ENCODE measurements around the gene PARD3. TPM values are rescaled to one million over a fixed set of nuclear protein-coding genes. Genes with fewer than 3 reads are reported as not detected.
"Not testable (repeated sequence)": the region's sequence is repeated elsewhere in the genome, so short reads cannot be mapped to it uniquely, and the experiment has no call there.

The PARD3 gene
- total RNA-seq, 4 donors from 2014 or later, result 39.2 to 124 (median 48.0) TPM

DNA sequence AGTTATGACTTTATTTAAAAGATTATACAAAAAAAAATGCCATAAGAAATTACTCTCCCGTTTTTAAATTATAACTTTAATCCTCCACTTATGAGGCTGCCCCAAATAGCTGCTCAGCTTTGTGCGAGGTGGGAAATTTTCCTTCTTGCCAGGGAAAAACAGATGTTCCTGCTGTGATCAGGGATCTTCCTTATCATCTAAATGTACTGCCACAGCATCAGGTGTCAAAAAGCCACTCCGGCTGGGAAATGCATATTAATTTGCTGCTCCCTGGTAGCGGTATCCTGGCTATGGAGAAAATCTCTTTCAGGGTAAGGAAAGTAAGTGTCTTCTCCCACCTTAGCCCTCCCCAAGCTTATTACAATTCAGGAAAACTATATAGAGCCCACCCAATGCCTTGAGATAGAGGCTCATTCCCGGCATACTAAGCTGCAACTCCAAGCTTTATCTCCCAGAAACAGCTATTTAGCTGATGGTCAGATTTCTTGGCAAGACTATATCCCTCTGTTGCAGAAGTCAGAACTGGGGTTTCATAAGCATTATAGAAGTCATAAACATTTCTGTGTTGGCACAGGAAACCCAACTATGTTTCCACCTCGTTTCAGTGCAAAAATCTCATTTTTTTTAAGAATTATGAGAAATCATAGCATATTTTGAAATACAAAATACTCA, 360.4 kb downstream of the PARD3 start:
- H3K27ac ChIP-seq, result no peak overlapping the region
- no peak for DNase-seq
- H3K9me3 ChIP-seq, result no peaks in the 10 kb centered on the region
- TF ChIP-seq, protein P1, sequence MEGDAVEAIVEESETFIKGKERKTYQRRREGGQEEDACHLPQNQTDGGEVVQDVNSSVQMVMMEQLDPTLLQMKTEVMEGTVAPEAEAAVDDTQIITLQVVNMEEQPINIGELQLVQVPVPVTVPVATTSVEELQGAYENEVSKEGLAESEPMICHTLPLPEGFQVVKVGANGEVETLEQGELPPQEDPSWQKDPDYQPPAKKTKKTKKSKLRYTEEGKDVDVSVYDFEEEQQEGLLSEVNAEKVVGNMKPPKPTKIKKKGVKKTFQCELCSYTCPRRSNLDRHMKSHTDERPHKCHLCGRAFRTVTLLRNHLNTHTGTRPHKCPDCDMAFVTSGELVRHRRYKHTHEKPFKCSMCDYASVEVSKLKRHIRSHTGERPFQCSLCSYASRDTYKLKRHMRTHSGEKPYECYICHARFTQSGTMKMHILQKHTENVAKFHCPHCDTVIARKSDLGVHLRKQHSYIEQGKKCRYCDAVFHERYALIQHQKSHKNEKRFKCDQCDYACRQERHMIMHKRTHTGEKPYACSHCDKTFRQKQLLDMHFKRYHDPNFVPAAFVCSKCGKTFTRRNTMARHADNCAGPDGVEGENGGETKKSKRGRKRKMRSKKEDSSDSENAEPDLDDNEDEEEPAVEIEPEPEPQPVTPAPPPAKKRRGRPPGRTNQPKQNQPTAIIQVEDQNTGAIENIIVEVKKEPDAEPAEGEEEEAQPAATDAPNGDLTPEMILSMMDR (IDR thresholded peaks at IDR 0.05), result no peak
- TF ChIP-seq POLR2A (IDR thresholded peaks at IDR 0.05), result no peak
- H3K27me3 ChIP-seq, result no peaks in the 10 kb centered on the region
- no peaks in the 10 kb centered on the region for H3K36me3 ChIP-seq
- H3K4me1 ChIP-seq, result no peaks in the 10 kb centered on the region
- H3K4me3 ChIP-seq, result no peak overlapping the region

DNA sequence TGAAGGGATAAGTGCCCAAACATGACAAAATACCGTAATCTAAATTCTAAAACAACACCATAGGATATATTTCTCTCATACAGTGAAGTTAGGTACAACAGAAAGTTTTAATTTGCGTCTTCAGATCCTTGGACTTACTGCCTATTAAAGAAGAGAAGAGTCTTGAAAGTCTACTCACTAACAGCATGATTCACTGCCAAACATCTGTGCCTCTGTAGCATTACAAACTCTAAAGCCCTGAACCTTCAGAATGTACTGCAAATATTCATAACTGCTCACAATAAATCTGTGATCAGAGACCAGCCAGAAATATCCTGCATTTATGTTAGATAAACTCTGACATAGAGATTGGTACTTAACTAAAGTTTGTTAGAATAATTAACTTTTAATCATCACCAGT, 365.3 kb downstream of the PARD3 start:
- Histone ChIP-seq H3K36me3 (no peaks in the 10 kb centered on the region), H3K27me3 (no peaks in the 10 kb centered on the region), H3K9me3 (no peaks in the 10 kb centered on the region), H3K27ac (no peak overlapping the region), H3K4me3 (no peak overlapping the region), H3K4me1 (peaks cover 0 to 6% (median 0%) of the 10 kb centered on the region in 4 donors)
- DNase-seq, result no peak
- TF ChIP-seq, protein P1 (IDR thresholded peaks at IDR 0.05), result no peak
- no peak for TF ChIP-seq POLR2A (IDR thresholded peaks at IDR 0.05)

DNA sequence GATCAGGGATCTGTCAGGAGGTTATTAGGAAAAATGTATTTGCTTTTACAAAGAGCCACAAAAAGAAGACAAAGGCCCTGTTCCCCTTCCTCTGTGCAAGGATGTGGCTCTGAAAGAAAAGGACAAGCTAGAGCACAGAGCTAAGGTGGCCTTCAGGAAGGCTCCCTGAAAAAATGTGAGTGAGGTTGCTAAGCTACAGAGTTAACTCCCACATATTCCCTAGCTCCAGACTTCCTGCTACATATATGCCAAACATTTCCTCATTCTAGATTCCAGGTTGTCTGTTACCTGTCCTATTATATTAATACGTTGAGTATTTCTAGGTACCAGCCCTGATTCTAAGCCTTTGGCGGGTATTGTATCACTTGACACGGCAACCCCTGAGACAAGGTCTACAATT, 369.0 kb downstream of the PARD3 start:
- Histone ChIP-seq H3K36me3 (no peaks in the 10 kb centered on the region), H3K27ac (no peak overlapping the region), H3K4me1 (peaks cover 0 to 6% (median 0%) of the 10 kb centered on the region in 4 donors), H3K9me3 (no peaks in the 10 kb centered on the region), H3K4me3 (no peak overlapping the region), H3K27me3 (no peaks in the 10 kb centered on the region)
- DNase-seq, result no peak
- TF ChIP-seq, protein P1 (IDR thresholded peaks at IDR 0.05), result no peak

DNA sequence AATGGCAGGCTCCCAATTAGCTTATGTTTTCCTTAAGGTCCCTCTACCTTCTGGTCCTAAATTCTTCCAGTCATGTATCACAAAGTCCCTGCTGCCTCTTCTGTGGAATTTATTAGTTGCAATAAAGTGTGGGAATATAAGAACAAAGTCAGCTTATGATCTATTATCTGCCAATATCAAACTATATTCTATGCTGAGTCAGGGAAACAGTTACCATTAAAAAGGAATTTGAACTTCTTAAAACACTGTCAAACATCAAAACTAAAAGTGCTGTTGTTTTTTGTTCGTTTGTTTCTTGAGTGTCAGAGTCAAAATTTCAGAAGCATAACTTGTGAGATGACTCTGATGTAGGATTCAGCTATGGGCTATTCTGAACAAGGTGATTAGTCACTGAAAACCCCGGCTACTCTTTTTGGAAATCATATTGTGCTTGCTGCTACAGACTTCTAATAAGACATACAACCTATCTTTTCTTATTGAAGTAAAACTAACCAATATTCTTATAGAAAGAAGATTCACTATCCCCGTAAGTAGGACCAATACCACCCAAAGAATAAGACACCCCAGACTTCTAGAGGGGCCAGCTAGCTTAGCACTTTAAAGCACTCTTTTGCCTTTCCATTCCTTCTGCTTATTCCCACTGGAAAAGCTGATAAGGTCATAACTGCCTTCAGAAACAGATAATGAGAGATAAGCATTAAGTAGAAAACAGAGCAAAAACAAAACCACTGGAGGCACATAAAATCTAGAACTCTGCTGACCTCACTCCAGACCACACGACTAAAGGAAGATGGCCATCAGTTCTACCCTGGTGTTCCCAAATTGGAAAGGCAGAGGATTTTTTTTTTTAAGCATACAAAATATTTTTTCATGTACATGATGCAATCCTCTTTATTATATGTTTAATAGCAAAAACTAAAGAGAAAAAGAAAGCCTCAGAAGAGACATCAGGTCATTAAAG, 370.6 kb downstream of the PARD3 start:
- H3K27ac ChIP-seq, result no peak overlapping the region
- no peak for TF ChIP-seq POLR2A (IDR thresholded peaks at IDR 0.05)
- TF ChIP-seq, protein P1 (IDR thresholded peaks at IDR 0.05), result no peak
- H3K9me3 ChIP-seq, result no peaks in the 10 kb centered on the region
- no peak overlapping the region for H3K4me3 ChIP-seq
- no peaks in the 10 kb centered on the region for H3K27me3 ChIP-seq
- no peaks in the 10 kb centered on the region for H3K36me3 ChIP-seq
- no peak for DNase-seq
- peaks cover 0 to 6% (median 0%) of the 10 kb centered on the region in 4 donors for H3K4me1 ChIP-seq

DNA sequence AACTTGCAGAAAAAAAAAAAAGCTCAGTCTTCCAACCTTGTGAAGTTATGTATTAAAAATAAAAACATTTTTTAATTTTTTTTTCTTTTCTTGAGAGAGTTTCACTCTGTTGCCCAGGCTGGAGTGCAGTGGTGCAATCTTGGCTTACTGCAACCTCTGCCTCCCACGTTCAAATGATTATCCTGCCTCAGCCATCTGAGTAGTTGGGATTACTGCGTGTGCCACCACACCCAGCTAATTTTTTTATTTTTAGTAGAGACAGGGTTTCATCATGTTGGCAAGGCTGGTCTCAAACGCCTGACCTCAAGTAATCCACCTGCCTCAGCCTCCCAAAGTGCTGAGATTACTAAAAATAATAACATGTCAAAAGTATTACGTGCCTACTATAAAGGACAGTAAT, 375.7 kb downstream of the PARD3 start:
- H3K36me3 ChIP-seq, H3K4me3 ChIP-seq, H3K4me1 ChIP-seq, H3K27ac ChIP-seq, DNase-seq, H3K9me3 ChIP-seq, H3K27me3 ChIP-seq: not testable (repeated sequence)

DNA sequence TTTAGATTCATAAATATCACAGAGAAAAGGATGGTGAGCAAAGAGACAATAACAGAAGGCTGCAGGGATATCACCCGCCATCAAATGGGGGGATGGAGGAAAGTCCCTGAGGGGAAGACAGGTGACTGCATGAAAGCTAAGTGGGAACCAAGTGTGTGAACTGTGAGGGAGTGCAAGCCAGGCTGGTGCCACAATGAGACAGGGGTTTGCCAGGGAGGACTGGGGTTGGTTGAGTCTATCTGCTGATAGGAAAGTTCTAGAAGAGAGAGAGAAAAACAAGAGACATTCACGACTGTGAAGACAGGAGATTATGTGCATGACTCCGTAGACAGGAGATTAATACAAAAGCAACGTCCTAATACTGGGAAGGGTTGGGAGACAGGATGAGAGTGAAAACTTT, 376.4 kb downstream of the PARD3 start:
- TF ChIP-seq, protein P1 (IDR thresholded peaks at IDR 0.05), result no peak
- TF ChIP-seq POLR2A (IDR thresholded peaks at IDR 0.05), result no peak
- no peaks in the 10 kb centered on the region for H3K27me3 ChIP-seq
- no peaks in the 10 kb centered on the region for H3K4me1 ChIP-seq
- H3K36me3 ChIP-seq, result no peaks in the 10 kb centered on the region
- no peak for DNase-seq
- H3K4me3 ChIP-seq, result no peak overlapping the region
- H3K27ac ChIP-seq, result no peak overlapping the region
- no peaks in the 10 kb centered on the region for H3K9me3 ChIP-seq

Data from Peyer's patch (tissue), 4 donors.